ENCODE measurements around the gene IL1R2. TPM values are rescaled to one million over a fixed set of nuclear protein-coding genes. Genes with fewer than 3 reads are reported as not detected.

IL1R2 gene
- total RNA-seq, 1 donor from 2014 or later: 17.0 TPM

- H3K36me3 ChIP-seq: no peaks in the 10 kb centered on the region
- ATAC-seq (peak; percentile 23), DNase-seq (no peak)
- no peak overlapping the region for H3K4me3 ChIP-seq
- intact Hi-C loops (cut with DNase I): loop anchor here (10.0 kb wide), 2 partner anchors 207 to 417 kb away; no protein-coding TSS in a partner anchor
- H3K9me3 ChIP-seq: no peaks in the 10 kb centered on the region
- H3K27ac ChIP-seq: peak overlapping the region; percentile 55
- TF ChIP-seq CTCF (IDR thresholded peaks at IDR 0.05): no peak
- H3K4me1 ChIP-seq: peaks cover 30% of the 10 kb centered on the region
- no peaks in the 10 kb centered on the region for H3K27me3 ChIP-seq
Observed at GRCh38 chr2:102027036-102027980, 35.5 kb downstream of the IL1R2 start.

- Histone ChIP-seq H3K27me3 (no peaks in the 10 kb centered on the region), H3K9me3 (no peaks in the 10 kb centered on the region), H3K4me1 (peaks cover 40% of the 10 kb centered on the region), H3K4me3 (no peak overlapping the region), H3K27ac (peak overlapping the region; percentile 55), H3K36me3 (no peaks in the 10 kb centered on the region)
- ATAC-seq (no peak), DNase-seq (no peak)
- intact Hi-C loops (cut with DNase I): loop anchor here (10.0 kb wide), 2 partner anchors 206 to 416 kb away; no protein-coding TSS in a partner anchor
- TF ChIP-seq CTCF (IDR thresholded peaks at IDR 0.05): no peak
Observed at GRCh38 chr2:102028470-102028869, 36.7 kb downstream of the IL1R2 start.

- intact Hi-C loops (cut with DNase I): loop anchor here (10.0 kb wide), 2 partner anchors 205 to 415 kb away; no protein-coding TSS in a partner anchor
- Histone ChIP-seq H3K36me3 (no peaks in the 10 kb centered on the region), H3K27me3 (no peaks in the 10 kb centered on the region), H3K4me1 (peaks cover 50% of the 10 kb centered on the region), H3K4me3 (no peak overlapping the region), H3K27ac (no peak overlapping the region), H3K9me3 (no peaks in the 10 kb centered on the region)
- DNase-seq (no peak), ATAC-seq (no peak)
- no peak for TF ChIP-seq CTCF (IDR thresholded peaks at IDR 0.05)
Observed at GRCh38 chr2:102029405-102029804, 37.6 kb downstream of the IL1R2 start.

- intact Hi-C loops (cut with DNase I): loop anchor here (10.0 kb wide), 2 partner anchors 205 to 415 kb away; no protein-coding TSS in a partner anchor
- Histone ChIP-seq H3K27me3 (no peaks in the 10 kb centered on the region), H3K9me3 (no peaks in the 10 kb centered on the region), H3K36me3 (no peaks in the 10 kb centered on the region), H3K27ac (no peak overlapping the region), H3K4me3 (no peak overlapping the region), H3K4me1 (peaks cover 53% of the 10 kb centered on the region)
- TF ChIP-seq CTCF (IDR thresholded peaks at IDR 0.05): no peak
- ATAC-seq (no peak), DNase-seq (no peak)
Observed at GRCh38 chr2:102029952-102030351, 38.2 kb downstream of the IL1R2 start.

GRCh38 chr2:102030502-102030854, 38.7 kb downstream of the IL1R2 start:
- TF ChIP-seq CTCF (IDR thresholded peaks at IDR 0.05): no peak
- peaks cover 53% of the 10 kb centered on the region for H3K4me1 ChIP-seq
- no peaks in the 10 kb centered on the region for H3K9me3 ChIP-seq
- peak overlapping the region; percentile 40 for H3K27ac ChIP-seq
- no peak overlapping the region for H3K4me3 ChIP-seq
- no peaks in the 10 kb centered on the region for H3K27me3 ChIP-seq
- ATAC-seq (no peak), DNase-seq (no peak)
- H3K36me3 ChIP-seq: no peaks in the 10 kb centered on the region
- intact Hi-C loops (cut with DNase I): no loop called here
